Urinary bladder (tissue), 4 donors: ENCODE data around the gene CLEC3B. TPM values are rescaled to one million over a fixed set of nuclear protein-coding genes. Genes with fewer than 3 reads are reported as not detected.

Experiments used
- DNase-seq: peaks from one replicate; pipeline ENCODE4 v3.0.0-alpha.2; 2015; ENCODE audit errors: extremely low spot score
- H3K27ac ChIP-seq: one replicate; pipeline ENCODE4 v1.5.1; 2013; ENCODE audit warnings: low read depth, mild to moderate bottlenecking, moderate library complexity
- H3K36me3 ChIP-seq: one replicate; pipeline ENCODE4 v1.6.1; 2013; ENCODE audit warnings: mild to moderate bottlenecking, moderate library complexity; ENCODE audit not compliant: insufficient read depth
- H3K4me1 ChIP-seq: one replicate; pipeline ENCODE4 v1.6.1; 2013; ENCODE audit warnings: mild to moderate bottlenecking, moderate library complexity; ENCODE audit not compliant: insufficient read depth
- H3K4me3 ChIP-seq: one replicate; pipeline ENCODE4 v1.5.1; 2013; ENCODE audit warnings: low read depth, low read length
- WGBS: extraction: QIAGEN DNeasy Blood & Tissue Kit; methylation state at CpG from one replicate; pipeline ENCODE4 v1.1.7; 2013; 5-methylcytosine and 5-hydroxymethylcytosine counted together
- polyA plus RNA-seq: library from polyadenylated mRNA; stranded (reverse); fragments of 200-250 nt; gene quantifications from one replicate; pipeline ENCODE4 v1.2.3, GENCODE V29; 2013
- total RNA-seq: library from RNA; depleted of rRNA; stranded (reverse); fragments of >200 nt; gene quantifications from one replicate; pipeline ENCODE4 v1.2.3, GENCODE V29; 2014
- donor health status: healthy with polysubstance abuse.
- donor health status: healthy.

The CLEC3B gene
- total and polyA plus RNA-seq, 2 donors, result 89.4 to 219 TPM

DNA sequence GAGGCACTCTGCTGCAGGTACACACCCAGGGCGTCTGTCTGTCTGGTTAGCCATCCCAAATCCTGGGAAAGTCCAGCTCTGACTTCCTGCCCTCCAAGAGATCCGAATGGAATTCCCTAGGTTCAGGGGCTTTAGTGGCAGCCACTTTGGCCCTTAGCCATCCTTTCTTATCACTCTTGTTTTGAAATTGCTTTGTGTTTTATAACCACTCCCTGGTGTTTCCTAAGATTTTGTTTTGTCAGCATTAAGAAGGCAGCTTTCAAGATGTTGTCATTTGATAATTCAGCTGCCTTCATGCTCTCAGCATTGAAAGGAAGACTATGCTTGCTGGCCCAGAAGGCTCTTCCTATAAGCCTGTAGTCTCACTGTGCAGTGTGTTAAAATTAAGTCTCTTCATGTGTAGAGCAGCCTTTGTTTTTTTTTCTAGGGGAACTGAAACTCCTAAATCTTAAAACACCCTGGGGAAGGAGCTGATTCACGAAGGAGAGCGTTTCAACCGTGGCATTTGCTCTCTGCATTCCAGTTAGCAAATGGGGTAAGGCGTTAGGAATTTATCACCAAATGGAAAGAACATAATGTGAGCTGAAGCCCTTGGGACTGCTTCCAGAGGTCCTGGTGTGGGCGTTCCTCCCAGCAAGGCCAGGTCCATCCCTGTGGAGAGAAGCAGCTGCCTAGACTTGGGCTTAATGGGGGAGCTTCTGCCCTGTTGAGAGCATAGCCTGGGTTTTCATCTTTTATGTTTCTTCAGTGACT is 14.2 kb upstream of the CLEC3B start:
- Histone ChIP-seq H3K36me3 (no peaks in the 10 kb centered on the region), H3K4me3 (no peak overlapping the region), H3K4me1 (peaks cover 2% of the 10 kb centered on the region), H3K27ac (peak overlapping the region; percentile 64)
- 15% methylated on average over 7 of the region's 7 CpGs for WGBS
- DNase-seq, result no peak

DNA sequence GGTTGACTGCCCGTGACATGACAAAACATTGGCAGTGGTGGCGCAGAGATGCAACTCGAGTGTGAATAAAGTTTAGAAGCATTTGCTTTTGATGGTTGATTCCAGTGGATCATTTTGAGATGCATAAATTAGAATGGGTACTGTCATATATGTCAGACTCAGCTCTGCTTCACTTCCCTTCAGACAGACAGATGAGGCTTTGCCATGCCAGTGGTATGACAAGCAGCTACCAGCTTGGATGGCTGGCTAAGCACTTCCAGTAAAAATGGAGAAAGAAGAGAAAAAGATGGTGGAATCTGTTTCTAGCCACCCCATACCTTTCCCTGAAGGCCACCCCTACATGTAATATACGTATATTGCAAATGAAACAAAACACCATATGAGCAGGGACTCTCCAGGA is 13.5 kb upstream of the CLEC3B start:
- no peak for DNase-seq
- 89% methylated on average over 4 of the region's 4 CpGs for WGBS
- H3K4me3 ChIP-seq, result no peak overlapping the region
- H3K36me3 ChIP-seq, result no peaks in the 10 kb centered on the region
- H3K4me1 ChIP-seq, result peaks cover 2% of the 10 kb centered on the region
- peak overlapping the region; percentile 33 for H3K27ac ChIP-seq

DNA sequence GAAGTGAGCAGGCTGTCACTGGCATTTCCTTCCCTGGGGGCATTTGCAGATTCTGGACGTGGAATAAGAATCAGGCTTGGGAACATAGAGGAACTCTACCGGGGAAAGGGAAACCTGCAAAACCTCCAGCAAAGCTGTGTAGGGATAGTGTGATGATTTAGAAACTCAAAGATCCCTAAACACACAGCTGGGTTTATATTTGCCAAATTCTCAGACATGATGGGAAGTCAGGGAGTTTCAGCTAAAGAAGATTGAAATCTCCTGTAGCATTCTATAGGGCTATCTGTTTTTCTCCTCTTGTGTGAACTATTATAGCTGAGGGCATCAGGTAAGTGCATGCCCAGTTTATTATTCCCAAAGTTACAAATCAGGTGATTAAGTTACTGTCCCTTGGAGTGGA is 9.2 kb upstream of the CLEC3B start:
- Histone ChIP-seq H3K4me3 (no peak overlapping the region), H3K27ac (no peak overlapping the region), H3K36me3 (no peaks in the 10 kb centered on the region), H3K4me1 (peaks cover 2% of the 10 kb centered on the region)
- no peak for DNase-seq
- 67% methylated on average over 2 of the region's 2 CpGs for WGBS

DNA sequence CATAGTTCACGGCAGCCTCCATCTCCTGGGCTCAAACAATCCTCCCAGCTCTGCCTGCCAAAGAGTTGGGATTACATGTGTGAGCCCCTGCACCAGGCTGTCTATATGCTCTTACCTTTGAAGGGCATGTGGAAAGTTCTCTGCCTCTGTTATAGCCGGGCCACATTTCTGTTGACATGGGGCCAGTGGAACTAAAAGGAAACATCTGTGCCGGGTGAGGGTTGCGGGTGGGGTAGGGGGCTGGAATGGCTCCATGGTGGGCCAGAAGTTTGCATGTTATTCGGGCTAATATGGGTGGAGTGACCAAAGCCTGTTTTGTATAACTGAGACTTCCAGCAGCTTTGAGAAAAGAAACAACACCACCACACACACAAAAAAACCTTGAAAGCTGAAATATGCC is 8.3 kb upstream of the CLEC3B start:
- 28% methylated on average over 5 of the region's 5 CpGs for WGBS
- no peaks in the 10 kb centered on the region for H3K4me1 ChIP-seq

DNA sequence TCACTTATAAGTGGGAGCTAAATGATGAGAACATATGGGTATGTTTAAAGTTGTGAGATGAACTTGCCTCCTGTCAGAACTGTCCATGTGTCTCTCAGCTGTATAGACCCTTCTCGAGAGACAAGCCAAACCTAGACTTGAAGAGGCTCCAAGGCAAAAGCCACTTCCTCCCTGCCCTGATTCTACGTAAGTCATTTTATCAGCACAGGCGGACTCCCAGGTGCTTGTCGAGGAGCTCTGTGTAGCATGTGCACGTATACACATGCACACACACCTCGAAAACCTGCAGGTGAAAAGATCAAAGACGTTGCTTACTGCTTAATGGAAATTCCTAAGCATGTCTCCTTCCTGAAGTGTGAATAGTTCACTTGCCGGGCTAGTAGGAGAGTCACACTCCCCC is 5.6 kb upstream of the CLEC3B start:
- no peak for DNase-seq
- H3K4me1 ChIP-seq, result no peaks in the 10 kb centered on the region
- no peak overlapping the region for H3K27ac ChIP-seq
- 82% methylated on average over 8 of the region's 8 CpGs for WGBS
- H3K36me3 ChIP-seq, result no peaks in the 10 kb centered on the region
- no peak overlapping the region for H3K4me3 ChIP-seq

More for the DNA sequence above, 8.3 kb upstream of the CLEC3B start:
- no peak overlapping the region for H3K4me3 ChIP-seq
- no peak overlapping the region for H3K27ac ChIP-seq
- no peak for DNase-seq
- no peaks in the 10 kb centered on the region for H3K36me3 ChIP-seq

DNA sequence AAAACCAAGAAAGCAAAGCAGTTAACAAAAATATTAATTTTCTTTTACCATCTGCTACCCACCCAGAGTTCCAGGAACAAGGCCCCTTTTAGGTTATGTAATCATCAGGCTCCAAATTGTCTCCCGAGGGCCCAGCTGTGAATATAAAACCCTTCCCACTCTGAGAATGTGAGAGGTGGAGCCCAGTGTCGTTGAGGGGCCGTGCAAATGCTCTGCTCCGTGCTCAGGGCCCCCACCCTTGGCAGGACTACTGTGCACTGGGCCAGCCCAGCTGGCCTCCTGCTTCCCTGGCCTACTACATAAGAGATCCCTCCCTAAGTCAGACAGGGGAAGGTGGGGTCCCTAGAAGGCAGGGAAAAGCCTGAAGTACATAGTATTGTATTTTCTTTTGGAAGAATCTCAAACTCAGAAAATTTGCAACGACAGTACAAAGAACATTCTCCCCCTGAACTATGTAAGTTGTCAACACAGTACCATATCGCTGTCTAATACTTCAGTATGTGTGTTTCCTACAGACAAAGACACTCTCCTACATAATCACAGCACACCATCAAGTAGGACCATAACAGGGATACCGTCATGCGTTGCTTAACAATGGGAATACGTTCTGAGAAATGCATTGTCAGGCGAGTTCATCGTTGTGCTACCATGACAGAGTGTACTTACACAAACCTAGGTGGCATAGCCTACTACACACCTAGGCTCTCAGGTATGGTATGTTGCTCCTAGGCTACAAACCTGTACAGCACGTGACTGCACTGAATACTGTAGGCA is 4.4 kb upstream of the CLEC3B start:
- WGBS, result 51% methylated on average over 12 of the region's 12 CpGs
- no peak for DNase-seq
- Histone ChIP-seq H3K27ac (no peak overlapping the region), H3K36me3 (no peaks in the 10 kb centered on the region), H3K4me1 (no peaks in the 10 kb centered on the region), H3K4me3 (no peak overlapping the region)

DNA sequence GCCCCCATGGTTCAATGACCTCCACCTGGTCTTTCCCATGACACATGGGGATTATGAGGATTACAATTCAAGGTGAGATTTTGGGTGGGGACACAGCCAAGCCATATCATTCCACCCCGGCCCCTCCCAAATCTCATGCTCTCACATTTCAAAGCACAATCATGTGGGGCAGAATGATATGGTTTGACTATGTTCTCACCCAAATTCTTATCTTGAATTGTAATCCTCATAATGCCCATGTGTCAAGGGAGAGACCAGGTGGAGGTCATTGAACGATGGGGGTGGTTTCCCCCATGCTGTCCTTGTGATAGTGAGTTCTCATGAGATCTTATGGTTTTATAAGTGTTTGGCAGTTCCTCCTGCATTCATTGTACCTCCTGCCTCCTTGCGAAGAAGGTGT is 2.4 kb upstream of the CLEC3B start:
- no peak for DNase-seq
- no peak overlapping the region for H3K27ac ChIP-seq
- no peak overlapping the region for H3K4me3 ChIP-seq
- 68% methylated on average over 3 of the region's 3 CpGs for WGBS
- no peaks in the 10 kb centered on the region for H3K36me3 ChIP-seq
- H3K4me1 ChIP-seq, result no peaks in the 10 kb centered on the region

DNA sequence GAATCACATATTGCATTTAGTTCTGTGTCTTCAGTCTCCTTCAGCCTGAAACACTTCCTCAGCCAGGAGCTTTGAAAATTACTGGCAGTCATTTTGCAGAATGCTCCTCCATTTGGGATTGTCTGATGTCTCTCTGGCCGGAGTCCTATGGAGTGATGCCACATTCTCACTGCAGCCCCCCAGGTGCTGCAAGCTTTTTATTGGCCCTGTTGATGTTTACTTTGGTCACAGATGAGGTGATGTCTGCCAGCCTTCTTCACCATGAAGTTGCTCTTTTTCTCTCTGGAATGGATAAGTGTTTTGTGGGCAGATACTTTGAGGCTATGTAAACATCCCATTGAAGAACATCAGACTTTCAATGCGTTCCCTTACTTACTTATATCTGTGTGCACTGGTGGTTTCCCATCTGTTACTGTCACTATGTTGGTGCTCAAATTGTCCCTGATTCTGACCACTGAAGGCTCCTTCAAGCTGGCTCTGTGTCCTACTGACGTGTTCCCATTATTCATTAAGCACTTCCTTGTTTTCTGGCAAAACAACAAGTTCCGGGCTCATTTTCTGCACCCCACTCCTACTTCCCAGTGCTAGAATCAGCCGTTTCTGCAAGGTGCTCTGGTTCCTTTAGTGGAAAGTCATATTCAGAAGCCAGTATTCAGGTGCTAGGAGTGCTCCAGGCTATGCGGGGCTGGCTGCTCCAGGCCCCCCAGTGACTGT is 1.4 kb upstream of the CLEC3B start:
- DNase-seq, result no peak
- Histone ChIP-seq H3K4me3 (no peak overlapping the region), H3K36me3 (no peaks in the 10 kb centered on the region), H3K27ac (no peak overlapping the region), H3K4me1 (no peaks in the 10 kb centered on the region)
- 61% methylated on average over 6 of the region's 6 CpGs for WGBS

DNA sequence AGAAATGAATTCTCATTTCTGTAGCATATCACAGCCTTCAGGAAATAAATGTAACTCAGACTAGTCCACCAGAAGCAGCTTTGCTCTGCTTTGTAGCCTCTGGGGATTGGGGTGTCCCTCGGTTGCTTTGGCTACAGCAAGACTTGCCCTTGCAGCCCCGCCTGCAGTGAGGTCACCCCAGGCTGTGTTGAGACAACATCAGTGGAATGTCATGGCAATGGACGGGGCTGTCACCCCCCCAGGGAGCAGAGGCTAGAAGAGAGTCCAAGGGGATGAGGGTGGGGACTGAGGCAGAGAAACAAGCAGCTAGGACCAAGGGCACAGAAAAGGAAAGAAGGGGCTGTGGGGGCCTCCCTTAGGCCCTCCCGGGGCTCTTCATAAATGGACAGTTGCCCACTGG is 854 bp downstream of the CLEC3B start:
- Histone ChIP-seq H3K4me3 (no peak overlapping the region), H3K27ac (no peak overlapping the region), H3K4me1 (no peaks in the 10 kb centered on the region), H3K36me3 (no peaks in the 10 kb centered on the region)
- WGBS, result 27% methylated on average over 4 of the region's 4 CpGs
- DNase-seq, result no peak

DNA sequence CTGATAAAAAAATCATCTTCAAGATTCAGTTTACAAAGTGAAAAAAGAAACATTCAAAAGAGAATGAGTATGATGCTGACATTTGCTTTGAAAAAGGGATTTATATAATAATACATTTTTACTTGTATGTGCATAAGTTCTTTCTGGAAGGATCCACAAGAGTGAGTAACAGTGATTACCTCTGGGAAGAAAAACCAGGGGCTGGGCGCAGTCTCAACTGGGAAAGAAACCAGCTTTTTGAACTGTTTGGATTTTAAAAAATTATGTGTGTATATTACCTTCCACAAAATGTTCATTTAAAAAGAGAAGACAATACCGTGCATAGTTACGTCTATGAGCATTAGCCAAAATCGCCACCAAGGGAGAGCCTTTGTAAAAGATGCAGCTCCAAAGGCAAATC is 1.3 kb downstream of the CLEC3B start:
- DNase-seq, result no peak
- Histone ChIP-seq H3K27ac (no peak overlapping the region), H3K4me3 (no peak overlapping the region), H3K4me1 (no peaks in the 10 kb centered on the region), H3K36me3 (no peaks in the 10 kb centered on the region)
- 66% methylated on average over 4 of the region's 4 CpGs for WGBS

DNA sequence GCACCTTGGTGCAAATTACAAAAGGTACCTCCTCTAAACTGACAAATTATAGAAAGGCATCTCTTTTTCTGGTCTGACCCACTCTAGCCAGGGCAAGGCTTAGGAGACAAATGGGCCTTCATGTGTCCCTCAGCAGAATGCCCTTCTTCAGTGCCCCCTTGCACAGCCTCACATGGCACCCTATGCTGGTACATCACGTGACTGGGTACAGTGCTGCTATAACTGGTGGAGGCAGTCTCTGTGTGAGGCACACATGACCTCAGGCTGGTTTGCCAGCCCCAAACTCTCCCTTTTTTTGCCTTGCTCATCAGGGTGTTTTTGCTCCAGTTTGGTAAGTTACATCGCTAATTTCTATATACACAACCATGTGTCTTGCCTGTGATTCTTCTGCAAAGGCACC is 3.1 kb downstream of the CLEC3B start:
- WGBS, result 90% methylated on average over 2 of the region's 2 CpGs
- H3K27ac ChIP-seq, result no peak overlapping the region
- H3K36me3 ChIP-seq, result no peaks in the 10 kb centered on the region
- H3K4me3 ChIP-seq, result no peak overlapping the region
- no peak for DNase-seq
- H3K4me1 ChIP-seq, result no peaks in the 10 kb centered on the region

DNA sequence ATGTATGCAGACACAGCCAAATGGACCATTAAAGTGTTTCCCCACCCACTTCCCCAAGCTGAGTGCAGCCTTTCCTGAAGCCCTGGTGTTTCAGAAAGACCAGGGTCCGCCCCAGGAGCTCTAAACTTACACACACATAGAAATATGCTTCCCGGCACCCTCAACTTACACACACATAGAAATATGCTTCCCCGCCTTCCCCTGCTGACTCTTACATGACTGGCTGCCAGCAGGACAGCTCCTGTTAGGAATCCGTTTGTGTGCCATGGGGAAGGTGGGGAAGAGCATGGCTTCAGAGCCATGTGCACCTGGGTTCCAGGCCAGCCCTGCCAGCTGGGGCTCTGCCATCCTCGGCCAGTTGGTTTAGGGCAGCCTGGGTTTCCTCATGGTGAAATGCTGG is 3.6 kb downstream of the CLEC3B start:
- DNase-seq, result no peak
- Histone ChIP-seq H3K36me3 (no peaks in the 10 kb centered on the region), H3K4me3 (no peak overlapping the region), H3K4me1 (no peaks in the 10 kb centered on the region), H3K27ac (no peak overlapping the region)
- 73% methylated on average over 5 of the region's 5 CpGs for WGBS

DNA sequence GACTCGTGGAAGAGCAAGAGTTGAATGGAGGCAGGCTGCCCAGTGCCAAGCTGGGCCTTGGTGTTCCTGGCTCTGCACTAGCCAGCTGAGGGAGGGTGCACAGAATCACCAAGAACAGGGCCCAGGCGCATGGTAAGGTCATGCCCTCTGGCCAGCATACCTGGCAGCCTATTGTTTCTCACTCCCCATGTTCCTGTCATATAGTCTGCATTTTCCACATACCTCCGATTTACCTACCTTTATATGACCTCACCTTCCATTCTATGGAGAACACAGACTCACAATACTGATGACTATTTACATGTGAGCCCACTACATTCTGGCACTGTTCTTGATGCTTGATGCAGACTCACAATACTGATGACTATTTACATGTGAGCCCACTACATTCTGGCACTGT is 5.4 kb downstream of the CLEC3B start:
- no peaks in the 10 kb centered on the region for H3K4me1 ChIP-seq
- no peak for DNase-seq
- H3K4me3 ChIP-seq, result no peak overlapping the region
- no peak overlapping the region for H3K27ac ChIP-seq
- H3K36me3 ChIP-seq, result no peaks in the 10 kb centered on the region
- WGBS, result 93% methylated on average over 3 of the region's 3 CpGs

DNA sequence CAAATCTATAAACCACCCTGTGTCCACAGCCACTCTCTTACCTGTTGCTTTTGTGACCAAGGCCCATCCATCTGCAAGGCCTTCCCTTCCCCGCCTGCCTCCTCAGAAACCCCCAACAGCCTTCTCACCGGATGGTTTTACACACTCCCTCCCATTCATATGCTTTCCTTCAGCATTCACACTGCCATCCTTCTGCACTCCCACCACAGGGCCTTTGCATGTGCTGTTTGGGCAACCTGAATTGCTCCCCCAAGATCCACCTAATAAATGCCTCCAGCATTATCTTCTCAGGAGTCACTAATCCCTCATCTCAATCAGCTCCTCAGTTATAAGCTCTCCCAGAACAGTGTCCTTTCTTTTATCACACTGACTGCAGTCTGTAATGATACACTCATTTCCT is 6.0 kb downstream of the CLEC3B start:
- WGBS, result 91% methylated on average over 2 of the region's 2 CpGs
- no peak for DNase-seq
- H3K4me1 ChIP-seq, result no peaks in the 10 kb centered on the region
- no peak overlapping the region for H3K27ac ChIP-seq
- H3K36me3 ChIP-seq, result no peaks in the 10 kb centered on the region
- H3K4me3 ChIP-seq, result no peak overlapping the region
